GM12878 (cell line): Measurements from ENCODE around the gene SNX21. TPM values are rescaled to one million over a fixed set of nuclear protein-coding genes. Genes with fewer than 3 reads are reported as not detected.

Source experiments
- ATAC-seq: fragments of 200-7000 bp; cut with Tn5 transposase; 3 replicates; pipeline ENCODE4 v1.9.1; 2020; ENCODE audit warnings: mild to moderate bottlenecking, moderate library complexity
- BruUV-seq: library from RNA; stranded (reverse); fragments of 400-500 nt; replicated peaks from 2 replicates; lab custom pipeline; 2021; lab: Mats Ljungman, UMichigan
- CTCF ChIA-PET: fragments of 300-600 bp; sonication (Branson Sonifier 250); formaldehyde crosslinking; extraction: SDS; loops from one replicate; lab custom pipeline; 2021; ENCODE audit warnings: inconsistent platforms; lab: Yijun Ruan, JAX
- POLR2A ChIA-PET: fragments of 350-600 bp; formaldehyde crosslinking; extraction: SDS; loops from one replicate; lab custom pipeline; 2021; ENCODE audit warnings: inconsistent platforms; lab: Charles Lee
- RAD21 ChIA-PET: fragments of 300-600 bp; sonication (Branson Sonifier 250); formaldehyde crosslinking; loops from one replicate; lab custom pipeline; 2023; ENCODE audit warnings: antibody characterized with exemption; ENCODE audit not compliant: unreplicated experiment; lab: Charles Lee
- SMC1A ChIA-PET: fragments of 300-600 bp; sonication (Branson Sonifier 250); formaldehyde crosslinking; loops from one replicate; lab custom pipeline; 2023; ENCODE audit not compliant: unreplicated experiment, uncharacterized antibody; lab: Charles Lee
- DNase-seq: peaks from one replicate; pipeline ENCODE4 v3.0.0-alpha.2; 2011; ENCODE audit warnings: low read depth, low spot score
- FAIRE-seq: peaks from 3 replicates; lab custom pipeline; 2011; peaks lifted over from hg19 to GRCh38; lab: Jason Lieb, UNC
- H2AFZ ChIP-seq: 2 replicates; pipeline ENCODE4 v1.6.0; 2011; ENCODE audit warnings: low read depth, low read length, control low read depth; ENCODE audit not compliant: control insufficient read depth
- H3K27ac ChIP-seq: 2 replicates; pipeline ENCODE4 v1.5.1; 2011; ENCODE audit warnings: control low read depth; ENCODE audit not compliant: control insufficient read depth, insufficient read depth
- H3K27me3 ChIP-seq, 2 experiments: replicated peaks in 1 of 2; 2 replicates each; pipeline versions ENCODE4 v1.6.0 to v1.6.1; 2011; ENCODE audit warnings: low read length in 1 of 2; ENCODE audit not compliant: control insufficient read depth in 2 of 2, insufficient read depth in 2 of 2
- H3K36me3 ChIP-seq, 2 experiments: 2 replicates each; pipeline ENCODE4 v1.5.1; 2011; ENCODE audit warnings: low read length in 1 of 2; ENCODE audit not compliant: control insufficient read depth in 2 of 2, insufficient read depth in 2 of 2
- H3K4me1 ChIP-seq: 2 replicates; pipeline ENCODE4 v1.6.1; 2011; ENCODE audit warnings: mild to moderate bottlenecking, low read length, moderate library complexity, mixed read lengths; ENCODE audit not compliant: control insufficient read depth, insufficient read depth
- H3K4me2 ChIP-seq: 2 replicates; pipeline ENCODE4 v1.6.0; 2011; ENCODE audit warnings: control low read depth; ENCODE audit not compliant: control insufficient read depth, insufficient read depth
- H3K4me3 ChIP-seq: fragments of 200-600 bp; sonication (generic); 2 replicates; pipeline ENCODE4 v1.5.1; 2016
- H3K79me2 ChIP-seq: 2 replicates; pipeline ENCODE4 v1.6.0; 2011; ENCODE audit warnings: low read length; ENCODE audit not compliant: control insufficient read depth, insufficient read depth
- H3K9ac ChIP-seq: 2 replicates; pipeline ENCODE4 v1.8.0; 2011; ENCODE audit warnings: low read length, control low read depth, mixed read lengths; ENCODE audit not compliant: control insufficient read depth, insufficient read depth
- H3K9me3 ChIP-seq: replicated peaks from 3 replicates; pipeline ENCODE4 v1.5.1; 2011; ENCODE audit warnings: mild to moderate bottlenecking, low read length; ENCODE audit not compliant: control insufficient read depth, insufficient read depth
- H4K20me1 ChIP-seq: 2 replicates; pipeline ENCODE4 v1.6.0; 2011; ENCODE audit not compliant: control insufficient read depth, insufficient read depth
- CHD4 ChIP-seq: fragments of 200-600 bp; sonication (generic); IDR thresholded peaks from 2 replicates; pipeline ENCODE4 v1.6.1; 2016; ENCODE audit warnings: mild to moderate bottlenecking
- ETV6 ChIP-seq, 2 experiments: fragments of 450-650 bp in 1 of 2; IDR thresholded peaks in 1 of 2; conservative IDR thresholded peaks in 1 of 2; 2 replicates each; pipeline ENCODE4 v1.6.1; 2014; ENCODE audit warnings: antibody characterized with exemption in 1 of 2, borderline replicate concordance in 1 of 2, low read depth in 1 of 2, mild to moderate bottlenecking in 1 of 2, moderate library complexity in 1 of 2
- FOXK2 ChIP-seq: fragments of 450-650 bp; IDR thresholded peaks from 2 replicates; pipeline ENCODE4 v1.6.1; 2017; ENCODE audit warnings: mild to moderate bottlenecking, moderate library complexity
- JUNB ChIP-seq: IDR thresholded peaks from 2 replicates; pipeline ENCODE4 v1.6.1; 2016; ENCODE audit warnings: antibody characterized with exemption, mild to moderate bottlenecking
- NRF1 ChIP-seq: conservative IDR thresholded peaks from 2 replicates; pipeline ENCODE4 v1.6.1; 2011; ENCODE audit warnings: mild to moderate bottlenecking, low read depth, low read length, improper control_type of control experiment
- RBBP5 ChIP-seq: fragments of 200-600 bp; sonication (generic); conservative IDR thresholded peaks from 2 replicates; pipeline ENCODE4 v1.6.1; 2016
- RELA ChIP-seq: fragments of 450-650 bp; IDR thresholded peaks from 2 replicates; pipeline ENCODE4 v1.8.0; 2014; ENCODE audit warnings: borderline replicate concordance; ENCODE audit not compliant: partially characterized antibody
- SMAD1 ChIP-seq: fragments of 450-650 bp; IDR thresholded peaks from 2 replicates; pipeline ENCODE4 v1.6.1; 2018; ENCODE audit warnings: mild to moderate bottlenecking, low read depth; ENCODE audit not compliant: partially characterized antibody
- SMARCA5 ChIP-seq: fragments of 450-650 bp; IDR thresholded peaks from 2 replicates; pipeline ENCODE4 v1.6.1; 2017; ENCODE audit warnings: mild to moderate bottlenecking
- TBL1XR1 ChIP-seq: IDR thresholded peaks from 2 replicates; pipeline ENCODE4 v1.6.1; 2012; ENCODE audit warnings: low read depth, low read length, improper control_type of control experiment
- WGBS: methylation state at CpG from one replicate; pipeline ENCODE4 v1.1.6; 2016; ENCODE audit warnings: low lambda C conversion rate; ENCODE audit not compliant: insufficient replicate concordance, insufficient coverage; ENCODE audit errors: missing lambda C conversion rate; 5-methylcytosine and 5-hydroxymethylcytosine counted together
- in situ Hi-C: fragments of 300-500 bp; cut with MboI; formaldehyde crosslinking; loops from 9 replicates; pipeline ENCODE4 v1.14.3; 2018; ENCODE audit warnings: mixed read lengths
- intact Hi-C: fragments of 100-400 bp; cut with micrococcal nuclease; formaldehyde crosslinking; loops from one replicate; pipeline ENCODE4 v1.14.2; 2022; ENCODE audit not compliant: unreplicated experiment
- polyA plus RNA-seq, 11 experiments: library from polyadenylated mRNA; depleted of rRNA in 4 of 11; unstranded in 6 of 11; stranded (reverse) in 5 of 11; fragments of >200 nt; fragmentation: Nextera tagmentation in 4 of 11; fragmentation: Illumina TruSeq in 1 of 11; extraction: Ambion mirVana in 4 of 11; extraction: Trizol in 1 of 11; gene quantifications; 1 replicate in 1 of 11; 2 replicates in 10 of 11; pipeline versions ENCODE4 v1.2.1 to v1.2.3, GENCODE V29; 2011 to 2016; ENCODE audit warnings: inconsistent platforms in 2 of 11, missing spikeins in 2 of 11, low read depth in 1 of 11
- total RNA-seq, 4 experiments: library from RNA; depleted of rRNA in 3 of 4; stranded (reverse); fragments of >200 nt in 3 of 4; fragmentation: Illumina TruSeq in 1 of 4; extraction: Trizol in 1 of 4; gene quantifications; 2 replicates each; pipeline versions ENCODE4 v1.2.1 to v1.2.3, GENCODE V29; 2013 to 2021
- TF ChIP-seq, protein P1 (sequence below): fragments of 150-350 bp; IDR thresholded peaks from 2 replicates; pipeline ENCODE4 v1.6.1; 2016; ENCODE audit warnings: low read depth, low read length
- TF ChIP-seq, protein P2 (sequence below): fragments of 450-650 bp; IDR thresholded peaks from 2 replicates; pipeline ENCODE4 v1.6.1; 2017; ENCODE audit warnings: mild to moderate bottlenecking, moderate library complexity

SNX21 gene
- total and polyA plus RNA-seq, 10 of the 15 experiments (the other 5 are each of a cell fraction or from before 2014, with no cell fraction given) = 0.10 to 1.4 (median 0.57) TPM

DNA sequence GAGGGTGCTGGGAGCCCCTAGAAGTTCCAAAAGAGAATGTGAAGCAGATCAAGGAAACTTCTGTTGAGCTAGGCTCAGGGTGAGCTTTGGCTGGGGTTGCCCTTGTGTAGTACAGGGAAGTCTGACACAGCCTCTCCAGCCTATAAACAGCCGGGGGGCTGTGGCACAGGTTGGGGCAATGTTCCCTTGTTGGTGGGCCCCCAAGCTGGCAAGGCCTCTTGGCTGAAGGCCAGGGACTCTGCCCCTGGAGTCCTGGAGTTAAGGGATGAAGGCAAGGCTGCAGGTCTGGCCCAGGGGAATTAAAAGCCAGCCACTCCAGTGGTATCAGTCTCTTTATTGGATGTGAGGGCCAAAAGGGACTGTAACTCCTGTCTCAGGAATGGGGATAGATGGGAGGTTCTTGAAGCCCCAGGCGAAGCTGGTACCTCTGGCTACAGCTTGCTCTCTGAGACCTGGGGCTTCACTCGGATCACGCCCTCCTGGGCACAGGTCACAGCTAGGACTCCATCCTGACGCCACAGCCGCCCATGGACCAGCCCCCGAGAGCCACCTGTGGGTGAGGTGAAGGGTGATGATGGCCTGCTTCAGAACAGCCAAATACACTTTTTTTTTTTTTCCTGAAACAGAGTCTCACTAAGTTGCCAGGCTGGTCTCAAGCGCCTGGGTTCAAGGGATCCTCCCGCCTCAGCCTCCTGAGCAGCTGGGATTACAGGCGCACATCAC, 8.0 kb downstream of the SNX21 start:
- H3K27me3 ChIP-seq = no peaks in the 10 kb centered on the region
- H3K27ac ChIP-seq = peak overlapping the region; percentile 39
- ChIA-PET RAD21 (interaction anchor here (0.9 to 1.7 kb wide), 11 partner anchors 16 to 129 kb away, joined by 3 to 6 read pairs (median 4); partner anchors contain the start of genes ACOT8, CTSA, NEURL2 and PCIF1), SMC1A (interaction anchor here (0.6 to 2.1 kb wide), 14 partner anchors 8 to 170 kb away, joined by 3 to 4 read pairs (median 4); partner anchors contain the start of gene UBE2C), CTCF (interaction anchor here (1.0 to 3.8 kb wide), 7 partner anchors 8 to 129 kb away, joined by 3 to 18 read pairs (median 8); partner anchors contain the start of genes ACOT8, PCIF1, SNX21 and ZSWIM3), POLR2A (interaction anchor here (0.9 to 2.3 kb wide), 8 partner anchors 11 to 119 kb away, joined by 3 to 10 read pairs (median 5); partner anchors contain the start of genes CTSA, NEURL2 and UBE2C)
- H3K9me3 ChIP-seq = no peaks in the 10 kb centered on the region
- peaks cover 5 to 12% of the 10 kb centered on the region in 2 experiments for H3K36me3 ChIP-seq
- H3K4me2 ChIP-seq = no peak overlapping the region
- no peaks in the 10 kb centered on the region for H3K79me2 ChIP-seq
- no peak overlapping the region for H2AFZ ChIP-seq
- ATAC-seq = no peak
- H4K20me1 ChIP-seq = no peaks in the 10 kb centered on the region
- no peak overlapping the region for H3K9ac ChIP-seq
- no TSS peak for BruUV-seq
- no peak overlapping the region for H3K4me3 ChIP-seq
- DNase-seq = no peak
- no peak for FAIRE-seq
- in situ Hi-C loops (no loop called here), intact Hi-C loops (no loop called here)
- 91% methylated on average over 9 of the region's 10 CpGs for WGBS
- peaks cover 14% of the 10 kb centered on the region for H3K4me1 ChIP-seq
- TF ChIP-seq ETV6 (conservative IDR thresholded peaks at IDR 0.05 in 1 of 2, IDR thresholded peaks at IDR 0.05 in 1 of 2; ENCODE audit: borderline replicate concordance in 1 of 2, low read depth in 1 of 2) = no peak
- TF ChIP-seq, protein P1, sequence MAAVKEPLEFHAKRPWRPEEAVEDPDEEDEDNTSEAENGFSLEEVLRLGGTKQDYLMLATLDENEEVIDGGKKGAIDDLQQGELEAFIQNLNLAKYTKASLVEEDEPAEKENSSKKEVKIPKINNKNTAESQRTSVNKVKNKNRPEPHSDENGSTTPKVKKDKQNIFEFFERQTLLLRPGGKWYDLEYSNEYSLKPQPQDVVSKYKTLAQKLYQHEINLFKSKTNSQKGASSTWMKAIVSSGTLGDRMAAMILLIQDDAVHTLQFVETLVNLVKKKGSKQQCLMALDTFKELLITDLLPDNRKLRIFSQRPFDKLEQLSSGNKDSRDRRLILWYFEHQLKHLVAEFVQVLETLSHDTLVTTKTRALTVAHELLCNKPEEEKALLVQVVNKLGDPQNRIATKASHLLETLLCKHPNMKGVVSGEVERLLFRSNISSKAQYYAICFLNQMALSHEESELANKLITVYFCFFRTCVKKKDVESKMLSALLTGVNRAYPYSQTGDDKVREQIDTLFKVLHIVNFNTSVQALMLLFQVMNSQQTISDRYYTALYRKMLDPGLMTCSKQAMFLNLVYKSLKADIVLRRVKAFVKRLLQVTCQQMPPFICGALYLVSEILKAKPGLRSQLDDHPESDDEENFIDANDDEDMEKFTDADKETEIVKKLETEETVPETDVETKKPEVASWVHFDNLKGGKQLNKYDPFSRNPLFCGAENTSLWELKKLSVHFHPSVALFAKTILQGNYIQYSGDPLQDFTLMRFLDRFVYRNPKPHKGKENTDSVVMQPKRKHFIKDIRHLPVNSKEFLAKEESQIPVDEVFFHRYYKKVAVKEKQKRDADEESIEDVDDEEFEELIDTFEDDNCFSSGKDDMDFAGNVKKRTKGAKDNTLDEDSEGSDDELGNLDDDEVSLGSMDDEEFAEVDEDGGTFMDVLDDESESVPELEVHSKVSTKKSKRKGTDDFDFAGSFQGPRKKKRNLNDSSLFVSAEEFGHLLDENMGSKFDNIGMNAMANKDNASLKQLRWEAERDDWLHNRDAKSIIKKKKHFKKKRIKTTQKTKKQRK = no peak
- no peak for TF ChIP-seq NRF1
- no peak for TF ChIP-seq SMAD1
- no peak for TF ChIP-seq JUNB
- no peak for TF ChIP-seq SMARCA5
- no peak for TF ChIP-seq TBL1XR1
- no peak for TF ChIP-seq FOXK2
- TF ChIP-seq, protein P2, sequence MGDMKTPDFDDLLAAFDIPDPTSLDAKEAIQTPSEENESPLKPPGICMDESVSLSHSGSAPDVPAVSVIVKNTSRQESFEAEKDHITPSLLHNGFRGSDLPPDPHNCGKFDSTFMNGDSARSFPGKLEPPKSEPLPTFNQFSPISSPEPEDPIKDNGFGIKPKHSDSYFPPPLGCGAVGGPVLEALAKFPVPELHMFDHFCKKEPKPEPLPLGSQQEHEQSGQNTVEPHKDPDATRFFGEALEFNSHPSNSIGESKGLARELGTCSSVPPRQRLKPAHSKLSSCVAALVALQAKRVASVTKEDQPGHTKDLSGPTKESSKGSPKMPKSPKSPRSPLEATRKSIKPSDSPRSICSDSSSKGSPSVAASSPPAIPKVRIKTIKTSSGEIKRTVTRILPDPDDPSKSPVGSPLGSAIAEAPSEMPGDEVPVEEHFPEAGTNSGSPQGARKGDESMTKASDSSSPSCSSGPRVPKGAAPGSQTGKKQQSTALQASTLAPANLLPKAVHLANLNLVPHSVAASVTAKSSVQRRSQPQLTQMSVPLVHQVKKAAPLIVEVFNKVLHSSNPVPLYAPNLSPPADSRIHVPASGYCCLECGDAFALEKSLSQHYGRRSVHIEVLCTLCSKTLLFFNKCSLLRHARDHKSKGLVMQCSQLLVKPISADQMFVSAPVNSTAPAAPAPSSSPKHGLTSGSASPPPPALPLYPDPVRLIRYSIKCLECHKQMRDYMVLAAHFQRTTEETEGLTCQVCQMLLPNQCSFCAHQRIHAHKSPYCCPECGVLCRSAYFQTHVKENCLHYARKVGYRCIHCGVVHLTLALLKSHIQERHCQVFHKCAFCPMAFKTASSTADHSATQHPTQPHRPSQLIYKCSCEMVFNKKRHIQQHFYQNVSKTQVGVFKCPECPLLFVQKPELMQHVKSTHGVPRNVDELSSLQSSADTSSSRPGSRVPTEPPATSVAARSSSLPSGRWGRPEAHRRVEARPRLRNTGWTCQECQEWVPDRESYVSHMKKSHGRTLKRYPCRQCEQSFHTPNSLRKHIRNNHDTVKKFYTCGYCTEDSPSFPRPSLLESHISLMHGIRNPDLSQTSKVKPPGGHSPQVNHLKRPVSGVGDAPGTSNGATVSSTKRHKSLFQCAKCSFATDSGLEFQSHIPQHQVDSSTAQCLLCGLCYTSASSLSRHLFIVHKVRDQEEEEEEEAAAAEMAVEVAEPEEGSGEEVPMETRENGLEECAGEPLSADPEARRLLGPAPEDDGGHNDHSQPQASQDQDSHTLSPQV = no peak
- TF ChIP-seq RELA = no peak
- no peak for TF ChIP-seq RBBP5
- TF ChIP-seq CHD4 = no peak
